HG03558 (cell line): ENCODE measurements around the gene LRRIQ1.
A peak's percentile ranks its signal among the peaks of the same experiment; 100 is the strongest.

Experiments used
- ATAC-seq: cut with Tn5 transposase; IDR thresholded peaks from one replicate; pipeline ENCODE4 v1.9.1; 2021; ENCODE audit warnings: moderate number of reproducible peaks; ENCODE audit not compliant: unreplicated experiment; ENCODE audit errors: extremely low read depth

Gene LRRIQ1

GRCh38 chr12:85058339-85058738, 22.2 kb downstream of the LRRIQ1 start:
- no peak for ATAC-seq

GRCh38 chr12:85059594-85059993, 23.4 kb downstream of the LRRIQ1 start:
- no peak for ATAC-seq

DNA sequence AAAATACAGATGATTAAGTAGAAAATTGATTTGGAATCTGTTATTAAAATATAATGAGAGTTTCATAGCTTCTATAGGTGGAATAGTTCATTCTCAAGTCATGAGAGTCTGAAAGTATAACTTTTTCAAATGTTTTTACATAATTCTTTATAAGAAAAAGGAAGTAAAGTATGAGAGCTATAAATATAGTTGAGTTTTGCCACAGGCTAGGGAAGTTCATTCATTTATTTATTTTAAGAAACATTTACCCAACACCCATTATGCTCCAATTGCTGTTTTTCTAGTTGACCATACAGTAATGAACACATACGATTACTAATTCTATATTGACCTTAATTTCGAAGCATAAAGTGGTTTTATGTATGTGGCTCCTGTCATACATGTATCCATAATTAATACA, 24.8 kb downstream of the LRRIQ1 start:
- ATAC-seq, result no peak

DNA sequence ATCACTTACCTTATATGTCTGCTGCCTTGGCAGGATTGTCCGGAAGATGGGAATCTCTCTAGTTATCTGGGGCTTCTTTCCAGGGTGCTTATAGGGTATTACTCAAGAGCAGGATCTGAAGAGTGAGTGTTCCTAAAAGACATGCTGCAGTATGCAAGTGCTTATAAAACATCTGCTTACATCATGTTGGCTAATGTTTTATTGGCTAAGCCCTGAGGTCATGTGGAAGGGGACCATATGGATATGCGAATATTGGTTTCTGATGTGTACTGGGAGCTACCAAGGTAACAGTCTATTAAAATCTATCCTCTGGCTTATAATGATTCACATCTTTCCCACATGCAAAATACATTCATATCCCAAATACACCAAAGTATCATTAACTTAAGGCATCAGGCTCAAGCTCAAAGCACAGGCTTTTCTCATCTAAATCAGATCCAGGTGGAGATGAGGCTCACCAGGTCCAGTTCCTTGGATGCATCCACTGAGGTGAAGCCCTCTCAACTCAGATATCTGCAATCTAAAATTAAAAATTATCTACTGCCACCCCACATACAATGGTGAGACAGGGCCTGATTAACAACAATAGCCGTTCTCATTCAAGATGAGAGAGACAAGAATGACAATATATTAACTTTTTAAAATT, 29.8 kb downstream of the LRRIQ1 start:
- ATAC-seq, result no peak

DNA sequence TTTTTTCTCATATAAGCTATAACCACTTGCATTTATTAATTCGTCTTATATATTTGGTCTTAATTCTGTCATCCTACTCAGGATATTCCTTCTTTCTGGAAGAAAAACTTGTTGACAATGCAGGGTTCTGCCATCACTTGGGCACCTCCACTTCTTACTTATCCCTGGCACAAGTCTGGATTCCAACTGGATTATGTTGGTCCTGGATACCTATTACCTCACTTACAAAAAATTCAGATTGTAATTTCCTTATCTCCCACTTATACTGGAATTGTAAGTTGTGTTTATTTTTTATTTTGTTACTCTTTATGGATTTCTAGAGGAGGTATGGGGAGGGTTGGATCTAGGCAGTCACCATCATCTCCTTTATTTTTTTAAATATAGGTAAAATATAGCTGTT, 36.7 kb downstream of the LRRIQ1 start:
- no peak for ATAC-seq

DNA sequence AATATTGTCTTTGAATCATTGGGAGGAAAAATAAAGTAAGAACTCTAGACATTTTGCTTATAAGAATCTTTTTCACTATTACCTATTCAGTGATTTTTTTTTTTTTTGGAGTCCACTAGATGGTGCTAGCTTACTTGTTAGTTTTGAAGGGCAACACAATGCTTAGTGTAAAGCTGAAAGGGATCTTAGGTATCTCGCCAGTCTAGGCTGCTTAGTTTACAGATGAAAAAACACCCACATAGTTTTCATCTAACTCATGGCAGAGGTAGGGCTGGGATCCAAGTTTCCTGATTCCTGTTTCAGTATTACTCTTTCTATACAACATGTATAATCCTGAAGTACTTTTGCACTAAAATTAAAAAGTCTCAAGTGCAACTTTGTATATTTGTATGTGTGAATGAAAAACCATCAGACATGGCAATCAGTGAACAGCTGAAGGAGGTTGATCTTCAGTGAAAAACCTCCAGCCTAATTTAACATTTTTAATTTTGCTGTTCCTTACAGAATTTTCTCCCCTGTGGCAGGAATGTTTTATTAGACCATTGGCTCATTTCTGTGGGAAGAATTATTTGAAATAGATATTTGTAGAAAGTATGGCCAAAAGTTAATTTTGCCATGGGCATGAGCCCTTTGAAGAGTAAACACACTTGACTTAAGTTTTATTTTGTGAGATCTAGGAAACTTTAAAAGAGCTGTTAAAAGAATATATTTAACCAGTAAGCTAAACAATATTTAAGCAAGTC, 40.7 kb downstream of the LRRIQ1 start:
- ATAC-seq, result peak; percentile 71

GRCh38 chr12:85085066-85085465, 48.9 kb downstream of the LRRIQ1 start:
- no peak for ATAC-seq

- no peak for ATAC-seq
Observed at GRCh38 chr12:85089792-85090191, 53.6 kb downstream of the LRRIQ1 start.

GRCh38 chr12:85092814-85093370, 56.7 kb downstream of the LRRIQ1 start:
- no peak for ATAC-seq

DNA sequence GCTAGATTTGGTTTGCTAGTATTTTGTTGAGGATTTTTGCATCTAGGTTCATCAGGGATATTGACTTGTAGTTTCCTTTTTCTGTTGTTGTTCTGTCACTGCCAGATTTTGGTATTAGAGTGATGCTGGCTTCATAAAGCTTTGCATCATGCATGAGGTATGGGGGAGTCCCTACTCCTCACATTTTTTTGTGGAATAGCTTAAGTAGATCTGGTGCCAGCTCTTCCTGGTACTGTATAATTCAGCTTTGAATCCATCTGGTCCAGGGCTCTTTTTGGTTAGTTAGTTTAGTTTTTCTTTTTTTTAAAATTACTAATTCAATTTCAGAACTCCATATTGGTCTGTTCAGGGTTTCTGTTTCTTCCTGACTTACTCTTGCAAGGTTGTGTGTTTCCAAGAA, 59.4 kb downstream of the LRRIQ1 start:
- ATAC-seq, result no peak

DNA sequence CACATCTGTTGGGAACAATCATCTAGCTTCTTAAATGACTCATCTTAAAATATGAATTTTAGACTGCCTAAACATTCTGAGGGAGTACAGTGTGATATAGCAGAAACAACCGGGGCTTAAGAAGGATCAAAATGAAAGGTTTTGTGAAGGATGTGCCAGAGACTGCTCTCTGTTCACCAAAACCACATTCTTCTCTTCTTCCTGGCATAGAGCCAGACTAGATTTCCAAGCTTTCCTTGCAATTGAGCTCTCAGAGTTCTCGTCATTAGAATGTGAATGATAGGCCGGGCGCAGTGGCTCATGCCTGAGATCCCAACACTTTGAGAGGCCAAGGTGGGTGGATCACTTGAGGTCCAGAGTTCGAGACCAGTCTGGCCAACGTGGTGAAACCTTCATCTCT, 94.5 kb downstream of the LRRIQ1 start:
- no peak for ATAC-seq

- no peak for ATAC-seq
Observed at GRCh38 chr12:85138833-85139232, 102.7 kb downstream of the LRRIQ1 start.

DNA sequence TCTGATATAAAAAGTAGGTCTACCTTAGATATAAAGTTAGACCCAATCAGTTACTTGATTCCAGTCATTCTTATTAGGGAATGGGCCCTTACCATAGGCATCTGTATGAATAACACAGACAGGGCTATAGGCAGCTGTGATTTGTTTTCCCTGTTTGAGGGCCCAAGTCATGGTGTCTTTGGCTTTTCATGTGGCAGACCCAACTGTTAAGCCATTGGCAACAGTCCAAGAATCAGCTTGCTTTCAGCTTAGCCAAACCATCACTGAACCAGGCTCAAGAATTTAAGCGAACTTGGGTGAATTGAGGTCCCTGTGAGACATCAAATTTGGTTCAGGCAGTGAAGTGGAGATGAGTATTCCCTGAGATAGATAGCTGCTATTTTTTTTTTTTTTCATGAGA, 111.2 kb downstream of the LRRIQ1 start:
- no peak for ATAC-seq

DNA sequence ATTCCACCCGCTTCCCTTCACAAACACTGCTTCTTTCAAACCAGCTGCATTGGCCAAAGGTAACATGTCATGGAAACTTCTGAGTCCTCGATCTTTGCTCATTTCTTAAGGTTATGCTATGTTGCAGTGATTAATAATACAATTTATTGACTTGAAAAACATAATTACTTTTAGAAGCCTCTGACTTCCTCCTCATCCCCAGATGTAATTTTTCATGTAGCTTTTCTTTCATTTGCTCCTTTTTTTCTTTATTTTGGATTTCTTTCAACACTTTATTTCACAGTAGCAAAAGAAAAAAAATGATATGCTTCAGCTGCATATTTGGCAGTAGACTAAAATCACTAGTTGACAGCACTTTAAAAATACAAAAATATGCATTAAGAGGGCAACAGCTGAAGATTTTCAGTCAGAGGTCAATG, 116.2 kb downstream of the LRRIQ1 start:
- no peak for ATAC-seq

DNA sequence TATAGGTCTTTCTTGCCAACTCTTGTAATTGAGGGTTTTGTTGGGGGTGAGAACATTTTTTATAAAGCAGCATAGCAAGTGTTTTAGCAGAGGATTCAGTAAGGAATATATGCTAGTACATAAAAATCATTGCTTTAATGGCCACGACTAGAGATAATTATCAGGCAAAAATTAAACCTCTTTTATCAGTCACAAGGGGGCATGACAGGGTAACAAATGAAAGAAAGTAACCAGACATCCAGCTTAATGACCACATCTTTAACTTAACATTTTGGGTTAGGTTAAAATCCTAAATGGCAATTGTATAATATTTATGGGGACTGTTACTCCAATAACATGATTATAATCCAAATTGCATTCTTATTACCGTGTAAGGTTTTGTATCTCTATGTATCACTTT, 119.6 kb downstream of the LRRIQ1 start:
- no peak for ATAC-seq

DNA sequence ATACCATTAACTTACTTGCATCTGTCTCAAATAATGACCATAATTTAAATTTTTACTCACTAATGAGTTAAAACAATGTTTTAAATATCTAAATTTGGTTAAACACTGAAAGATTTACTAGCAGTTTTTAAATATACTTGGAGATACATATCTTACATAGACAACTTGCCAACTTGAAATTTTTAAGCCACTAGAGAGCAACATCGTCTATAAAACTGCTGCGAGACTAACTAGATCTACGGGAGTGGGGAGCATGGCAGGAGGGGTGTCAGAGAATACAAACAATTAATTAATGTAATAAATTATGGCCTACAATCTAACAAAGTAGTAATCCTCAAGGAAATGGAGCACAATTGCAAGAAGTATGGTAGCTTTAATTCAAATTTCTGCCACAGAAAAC, 120.4 kb downstream of the LRRIQ1 start:
- ATAC-seq, result no peak

DNA sequence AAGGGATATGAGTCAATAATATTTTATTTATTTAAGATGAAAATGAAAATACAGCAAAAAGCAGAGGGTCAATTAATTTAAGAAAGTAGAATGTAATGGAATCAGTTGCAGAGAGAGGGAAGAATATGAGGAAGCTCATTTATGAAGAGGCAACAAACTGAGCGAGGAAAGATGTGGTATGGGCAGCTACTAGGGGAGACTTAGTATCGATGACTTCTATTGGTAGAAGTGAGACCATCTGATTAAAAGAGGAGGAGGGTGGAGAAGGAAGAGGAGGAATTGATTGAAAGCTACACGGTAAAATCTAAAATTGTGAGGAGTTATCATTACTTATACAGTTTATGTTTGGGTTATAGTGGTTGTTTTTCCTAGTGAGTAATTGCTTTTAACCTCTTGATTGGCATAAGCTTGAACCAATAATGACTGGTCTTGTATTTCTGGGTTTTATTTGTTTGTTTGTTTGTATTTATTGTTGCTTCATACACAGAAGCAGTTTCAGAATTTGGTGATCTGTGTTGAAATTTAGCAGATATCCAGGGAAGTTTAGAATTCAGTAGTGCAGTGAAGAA, 121.0 kb downstream of the LRRIQ1 start:
- ATAC-seq, result no peak

DNA sequence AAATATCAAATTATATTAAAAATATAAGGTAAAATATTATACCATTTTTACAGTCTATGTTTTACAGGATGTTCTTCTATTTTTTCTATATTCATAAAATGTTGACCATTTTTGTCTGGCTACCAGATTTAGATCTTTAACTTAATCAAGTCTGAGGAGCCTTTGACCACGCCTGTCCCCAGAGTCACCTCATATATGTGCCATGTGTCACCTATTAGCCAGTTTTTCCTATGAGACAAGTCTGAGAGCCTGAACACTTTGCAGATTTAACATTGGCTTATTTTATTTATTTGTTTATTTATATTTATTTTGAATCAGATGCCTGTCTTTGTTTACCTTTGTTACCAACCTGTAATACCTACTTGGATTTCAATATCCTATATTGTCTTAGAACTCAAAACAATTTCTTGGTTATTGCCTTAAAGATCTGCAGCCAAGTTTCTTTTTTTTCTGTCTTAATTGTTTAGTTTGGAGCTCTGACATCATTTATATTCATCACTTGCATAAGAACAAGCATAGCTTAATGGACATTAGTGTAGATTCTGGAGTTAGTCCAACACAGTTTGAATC, 127.7 kb downstream of the LRRIQ1 start:
- ATAC-seq, result no peak

DNA sequence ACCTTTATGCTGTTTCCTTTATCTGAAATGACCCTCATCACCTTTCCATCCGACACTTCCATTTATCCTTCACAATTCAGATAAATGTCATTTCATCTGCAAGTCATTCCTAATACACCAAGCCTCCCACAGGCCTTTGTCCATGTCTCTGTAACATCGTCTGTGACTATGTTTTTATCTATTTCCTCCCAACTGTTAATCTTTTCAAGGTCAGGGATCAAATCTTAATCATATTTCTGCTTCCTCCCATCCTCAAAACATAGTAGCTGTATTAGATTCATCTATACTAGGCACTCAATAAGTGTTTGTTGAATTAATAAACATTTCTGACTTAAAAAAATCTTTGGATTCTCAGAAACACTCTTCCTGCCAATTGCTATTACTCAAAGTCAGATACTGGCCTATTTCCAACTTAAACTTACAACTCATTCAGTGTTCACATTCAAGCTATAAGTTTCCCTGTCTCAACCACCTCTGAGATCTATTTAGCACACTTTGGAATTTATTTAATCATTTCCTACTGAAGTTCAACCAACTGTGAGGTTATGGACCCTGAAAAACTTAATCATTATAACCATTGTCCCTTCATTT, 143.6 kb downstream of the LRRIQ1 start:
- ATAC-seq, result no peak

- no peak for ATAC-seq
Observed at GRCh38 chr12:85182699-85183098, 146.5 kb downstream of the LRRIQ1 start.

GRCh38 chr12:85183855-85184254, 147.7 kb downstream of the LRRIQ1 start:
- no peak for ATAC-seq
